ENCODE data around the gene ERC2.

- TF ChIP-seq CTCF (IDR thresholded peaks at IDR 0.05) (no peak), POLR2A (IDR thresholded peaks at IDR 0.05) (no peak)
These were observed 663.1 kb downstream of the ERC2 start for GRCh38 chr3:55805169-55805568.
